ENCODE results near the gene SMAD7.

Gene SMAD7

DNA sequence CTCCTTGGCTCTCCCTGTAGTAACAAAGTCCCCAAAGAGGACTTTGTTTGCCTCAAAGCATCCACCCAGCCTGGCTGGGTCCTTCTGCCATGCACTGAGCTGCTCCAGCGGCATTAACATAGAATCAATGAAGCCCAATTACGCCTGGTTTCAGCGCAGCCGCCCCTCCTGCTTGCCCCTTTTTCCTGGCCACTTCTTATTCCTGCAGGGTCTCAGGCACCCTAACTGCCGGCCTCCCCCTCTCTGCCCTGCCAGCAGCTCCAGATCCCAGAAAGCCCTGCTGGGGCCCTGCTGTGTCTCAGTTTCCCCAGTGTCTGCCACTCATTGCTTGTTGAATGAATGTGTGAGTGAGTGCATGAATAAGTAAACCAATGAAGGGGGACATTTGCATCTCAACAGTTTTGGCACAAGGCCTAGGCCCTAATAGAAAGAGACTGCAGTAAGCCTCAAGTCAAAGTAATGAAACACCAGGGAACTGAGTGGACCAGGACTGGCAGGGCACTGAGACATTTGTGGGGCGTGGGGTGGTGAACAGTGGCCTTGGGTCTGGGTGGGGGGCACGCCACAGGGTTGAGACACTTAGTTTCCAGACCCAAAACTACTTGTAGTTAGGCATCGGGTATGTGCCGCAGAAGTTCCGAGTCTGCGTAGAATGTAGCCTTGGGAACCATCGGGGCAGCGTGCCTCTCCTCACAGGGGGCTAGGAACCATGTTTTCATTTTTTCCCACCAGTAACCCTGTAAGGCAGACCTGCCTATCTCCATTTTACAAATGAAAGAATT, 60.6 kb downstream of the SMAD7 start:
- in situ Hi-C loops (cut with HindIII; ENCODE audit: low sequenced_read_pairs), result no loop called here
- DNase-seq (ENCODE audit: low read depth), result no peak
- no peak overlapping the region for H3K4me3 ChIP-seq (ENCODE audit: low read depth, low read length)
- TF ChIP-seq, protein P1, sequence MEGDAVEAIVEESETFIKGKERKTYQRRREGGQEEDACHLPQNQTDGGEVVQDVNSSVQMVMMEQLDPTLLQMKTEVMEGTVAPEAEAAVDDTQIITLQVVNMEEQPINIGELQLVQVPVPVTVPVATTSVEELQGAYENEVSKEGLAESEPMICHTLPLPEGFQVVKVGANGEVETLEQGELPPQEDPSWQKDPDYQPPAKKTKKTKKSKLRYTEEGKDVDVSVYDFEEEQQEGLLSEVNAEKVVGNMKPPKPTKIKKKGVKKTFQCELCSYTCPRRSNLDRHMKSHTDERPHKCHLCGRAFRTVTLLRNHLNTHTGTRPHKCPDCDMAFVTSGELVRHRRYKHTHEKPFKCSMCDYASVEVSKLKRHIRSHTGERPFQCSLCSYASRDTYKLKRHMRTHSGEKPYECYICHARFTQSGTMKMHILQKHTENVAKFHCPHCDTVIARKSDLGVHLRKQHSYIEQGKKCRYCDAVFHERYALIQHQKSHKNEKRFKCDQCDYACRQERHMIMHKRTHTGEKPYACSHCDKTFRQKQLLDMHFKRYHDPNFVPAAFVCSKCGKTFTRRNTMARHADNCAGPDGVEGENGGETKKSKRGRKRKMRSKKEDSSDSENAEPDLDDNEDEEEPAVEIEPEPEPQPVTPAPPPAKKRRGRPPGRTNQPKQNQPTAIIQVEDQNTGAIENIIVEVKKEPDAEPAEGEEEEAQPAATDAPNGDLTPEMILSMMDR (IDR thresholded peaks at IDR 0.05; ENCODE audit: low read depth, low read length, missing control alignments), result no peak

DNA sequence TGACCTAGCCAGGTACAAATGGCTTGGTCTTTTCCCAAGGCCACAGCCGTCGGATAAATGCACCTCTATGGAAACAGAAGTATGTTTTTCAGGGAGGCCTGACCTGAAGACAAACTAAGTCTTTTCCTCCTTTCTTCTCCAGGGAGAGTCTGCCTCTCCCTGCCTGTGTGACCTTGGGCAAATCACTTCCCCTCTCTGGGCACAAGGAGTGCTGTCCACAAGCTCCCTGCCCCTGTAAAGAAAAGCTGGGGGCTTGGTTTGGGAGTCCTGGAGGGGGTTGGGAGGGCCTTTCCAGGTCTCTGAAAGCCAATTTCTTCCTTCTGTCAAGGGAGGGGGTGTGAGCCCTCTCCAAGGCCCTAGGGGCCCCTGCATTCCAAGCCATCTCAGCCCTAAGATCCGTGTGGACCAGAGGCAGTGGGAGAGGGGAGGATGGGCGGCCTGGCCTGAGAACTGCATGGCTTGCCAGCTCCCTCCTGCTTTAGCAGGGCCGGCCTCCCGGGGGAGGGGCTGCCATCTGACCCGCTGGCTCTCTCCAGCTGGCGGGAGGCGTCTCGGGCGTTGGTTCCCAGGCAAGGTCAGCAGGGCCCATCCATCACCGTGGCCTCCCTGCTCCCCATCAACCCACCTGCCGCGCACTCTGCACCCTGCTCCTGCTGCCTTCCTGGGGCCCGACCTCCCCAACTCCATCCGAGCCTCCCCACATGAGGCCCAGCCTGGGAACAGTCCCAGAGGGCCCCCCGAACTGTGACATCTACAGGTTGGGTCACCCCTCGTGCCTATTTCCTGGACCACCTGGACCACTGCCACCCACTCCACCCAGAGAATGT, 61.4 kb downstream of the SMAD7 start:
- in situ Hi-C loops (cut with HindIII; ENCODE audit: low sequenced_read_pairs), result no loop called here
- no peak for DNase-seq (ENCODE audit: low read depth)
- no peak overlapping the region for H3K4me3 ChIP-seq (ENCODE audit: low read depth, low read length)

DNA sequence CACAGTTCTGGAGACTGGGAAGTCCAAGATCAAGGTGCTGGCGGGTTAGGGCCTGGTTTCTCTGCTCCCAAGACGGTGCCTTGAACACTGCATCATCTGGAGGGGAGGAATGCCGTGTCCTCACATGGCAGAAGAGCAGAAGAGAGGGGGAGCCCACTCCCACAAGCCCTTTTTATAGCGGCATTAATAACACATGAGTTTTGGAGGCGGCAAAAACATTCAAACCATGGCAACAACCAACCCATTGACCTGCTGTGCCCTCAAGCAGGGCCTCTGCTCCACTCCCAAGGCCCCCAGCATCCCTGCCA, 62.0 kb downstream of the SMAD7 start:
- no peak overlapping the region for H3K4me3 ChIP-seq (ENCODE audit: low read depth, low read length)
- TF ChIP-seq, protein P1 (IDR thresholded peaks at IDR 0.05; ENCODE audit: low read depth, low read length, missing control alignments), result no peak
- DNase-seq (ENCODE audit: low read depth), result no peak
- in situ Hi-C loops (cut with HindIII; ENCODE audit: low sequenced_read_pairs), result no loop called here

More for the DNA sequence above, 61.4 kb downstream of the SMAD7 start:
- TF ChIP-seq, protein P1 (IDR thresholded peaks at IDR 0.05; ENCODE audit: low read depth, low read length, missing control alignments), result no peak

DNA sequence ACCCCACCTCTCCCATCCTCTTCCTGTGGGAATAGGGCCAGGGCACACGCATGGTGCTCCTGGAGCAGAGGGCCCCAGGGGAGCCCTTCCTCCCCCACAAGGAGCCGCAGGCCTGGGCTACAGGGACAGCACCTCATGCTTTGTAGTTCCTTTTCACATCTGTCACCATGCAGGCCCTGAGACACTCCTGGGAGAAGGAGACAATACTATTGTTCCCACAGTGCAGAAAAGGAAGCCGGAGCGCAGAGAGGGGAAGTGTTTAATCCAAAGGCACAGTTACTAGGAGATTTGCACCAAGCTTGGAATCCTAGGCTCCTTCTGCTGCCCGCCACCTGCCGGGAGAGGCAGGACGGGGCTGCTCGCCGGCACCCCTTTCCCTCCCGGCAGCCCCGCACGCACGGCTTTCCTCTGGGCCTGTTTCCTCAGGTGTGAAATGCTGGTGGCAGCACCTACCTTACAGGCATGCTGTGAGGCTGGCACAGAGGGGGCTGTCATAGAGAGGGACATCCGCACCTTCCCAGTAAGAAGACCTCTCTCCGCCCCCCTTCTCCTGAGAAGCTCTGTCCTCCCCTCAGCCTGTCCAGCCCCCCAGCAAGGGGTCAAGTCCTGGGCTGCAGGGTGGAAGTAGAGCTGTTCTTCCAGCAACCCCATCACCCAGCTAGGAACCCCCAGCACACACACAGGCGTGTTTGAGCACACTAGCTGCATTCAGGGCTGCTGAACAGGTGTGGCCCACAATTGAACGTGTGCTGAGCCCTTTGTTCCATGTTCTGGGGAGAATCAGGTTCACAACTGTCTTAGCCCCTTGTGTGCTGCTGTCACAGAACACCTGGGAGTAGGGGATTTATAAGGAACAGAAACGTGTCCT, 62.6 kb downstream of the SMAD7 start:
- TF ChIP-seq, protein P1 (IDR thresholded peaks at IDR 0.05; ENCODE audit: low read depth, low read length, missing control alignments), result no peak
- DNase-seq (ENCODE audit: low read depth), result no peak
- no peak overlapping the region for H3K4me3 ChIP-seq (ENCODE audit: low read depth, low read length)
- in situ Hi-C loops (cut with HindIII; ENCODE audit: low sequenced_read_pairs), result no loop called here

DNA sequence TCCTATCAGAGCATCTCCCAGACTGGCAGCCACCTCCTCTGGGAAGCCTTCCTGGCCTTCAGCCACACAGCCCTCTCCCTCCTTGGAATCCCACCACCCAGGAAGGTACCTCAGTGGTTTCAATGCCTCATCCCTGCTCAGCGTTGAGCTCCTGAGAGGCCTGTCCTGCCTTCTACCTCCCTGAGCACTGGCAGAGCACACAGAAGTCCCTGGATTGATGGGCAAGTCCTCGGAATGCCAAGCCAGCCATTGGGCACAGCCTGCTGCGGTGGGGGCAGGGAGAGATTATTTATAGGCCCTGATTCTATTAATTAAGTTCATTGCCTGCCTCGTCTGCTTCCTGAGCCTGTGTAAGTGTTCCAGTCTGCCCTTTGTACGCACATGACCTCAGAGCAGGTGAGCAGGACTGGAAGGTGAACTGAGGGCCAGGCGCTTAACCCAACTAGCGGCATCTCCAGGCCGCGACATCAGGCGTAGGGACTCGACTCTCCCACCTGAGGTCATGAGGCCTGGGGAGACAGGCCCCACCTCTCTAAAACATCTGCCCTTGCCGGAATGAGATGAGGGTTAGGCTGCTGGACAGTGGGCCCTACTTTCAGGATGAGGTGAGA, 63.4 kb downstream of the SMAD7 start:
- H3K4me3 ChIP-seq (ENCODE audit: low read depth, low read length), result no peak overlapping the region
- DNase-seq (ENCODE audit: low read depth), result no peak
- in situ Hi-C loops (cut with HindIII; ENCODE audit: low sequenced_read_pairs), result no loop called here
- TF ChIP-seq, protein P1 (IDR thresholded peaks at IDR 0.05; ENCODE audit: low read depth, low read length, missing control alignments), result no peak

All from astrocyte of the cerebellum (primary cell).